GM19239 (cell line): Measurements from ENCODE around the gene EYA3.
A peak's percentile ranks its signal among the peaks of the same experiment; 100 is the strongest.

ENCODE experiments used
- DNase-seq: peaks from one replicate; pipeline ENCODE4 v3.0.0; 2011; ENCODE audit warnings: low spot score; ENCODE audit not compliant: insufficient read length
- FAIRE-seq: peaks from 2 replicates; lab custom pipeline; 2011; peaks lifted over from hg19 to GRCh38; lab: Jason Lieb, UNC

The EYA3 gene

DNA sequence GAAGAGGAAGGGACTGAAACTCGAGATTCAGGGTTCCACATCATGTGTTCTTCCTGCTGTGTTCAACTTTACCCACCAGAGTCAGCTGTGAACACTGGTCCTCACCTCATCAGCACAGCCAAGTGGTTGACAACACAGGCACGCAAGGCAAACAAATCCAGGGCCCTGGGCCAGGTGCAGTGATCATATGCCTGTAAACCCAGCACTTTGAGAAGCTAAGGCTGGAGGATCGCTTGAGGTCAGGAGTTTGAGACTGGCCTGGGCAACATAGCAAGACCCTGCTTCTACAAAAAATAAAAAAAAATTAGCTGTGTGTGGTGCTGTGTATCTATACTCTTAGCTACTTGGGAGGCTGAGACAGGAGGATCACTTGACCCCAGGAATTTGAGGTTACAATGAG is 137.0 kb downstream of the EYA3 start:
- DNase-seq (no peak), FAIRE-seq (no peak)

DNA sequence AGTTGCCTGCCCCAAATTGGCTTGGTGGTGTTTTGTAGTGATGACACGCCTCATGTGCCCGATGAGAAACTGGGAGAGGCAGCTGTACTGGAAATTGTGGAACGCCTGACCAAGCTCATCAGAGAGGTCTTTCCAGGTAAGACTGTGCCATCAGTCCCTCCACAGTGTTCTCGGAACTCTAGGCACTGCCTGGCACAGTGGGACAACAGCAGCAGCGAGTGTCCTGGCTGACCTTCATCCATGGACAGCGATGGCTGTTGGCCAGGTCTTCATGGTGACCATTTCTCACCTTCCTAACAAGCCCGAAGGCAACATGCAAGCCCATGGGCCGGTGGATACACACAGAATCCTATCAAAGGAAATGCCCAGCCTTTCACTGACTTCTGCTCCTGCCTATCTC is 139.4 kb downstream of the EYA3 start:
- DNase-seq (no peak), FAIRE-seq (no peak)

DNA sequence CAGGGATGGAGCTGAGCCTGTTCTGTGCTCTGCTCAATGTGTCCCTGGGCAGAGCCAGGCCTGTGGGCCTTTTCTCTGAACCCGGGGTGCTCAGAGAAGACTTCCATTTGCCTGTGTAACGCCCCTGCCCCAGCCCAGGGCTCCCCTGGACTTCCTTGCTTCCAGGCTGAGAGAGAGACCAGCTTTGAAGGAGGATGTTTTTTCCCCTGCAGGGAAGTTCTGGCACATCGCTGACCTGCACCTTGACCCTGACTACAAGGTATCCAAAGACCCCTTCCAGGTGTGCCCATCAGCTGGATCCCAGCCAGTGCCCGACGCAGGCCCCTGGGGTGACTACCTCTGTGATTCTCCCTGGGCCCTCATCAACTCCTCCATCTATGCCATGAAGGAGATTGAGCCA is 143.4 kb downstream of the EYA3 start:
- no peak for FAIRE-seq

DNA sequence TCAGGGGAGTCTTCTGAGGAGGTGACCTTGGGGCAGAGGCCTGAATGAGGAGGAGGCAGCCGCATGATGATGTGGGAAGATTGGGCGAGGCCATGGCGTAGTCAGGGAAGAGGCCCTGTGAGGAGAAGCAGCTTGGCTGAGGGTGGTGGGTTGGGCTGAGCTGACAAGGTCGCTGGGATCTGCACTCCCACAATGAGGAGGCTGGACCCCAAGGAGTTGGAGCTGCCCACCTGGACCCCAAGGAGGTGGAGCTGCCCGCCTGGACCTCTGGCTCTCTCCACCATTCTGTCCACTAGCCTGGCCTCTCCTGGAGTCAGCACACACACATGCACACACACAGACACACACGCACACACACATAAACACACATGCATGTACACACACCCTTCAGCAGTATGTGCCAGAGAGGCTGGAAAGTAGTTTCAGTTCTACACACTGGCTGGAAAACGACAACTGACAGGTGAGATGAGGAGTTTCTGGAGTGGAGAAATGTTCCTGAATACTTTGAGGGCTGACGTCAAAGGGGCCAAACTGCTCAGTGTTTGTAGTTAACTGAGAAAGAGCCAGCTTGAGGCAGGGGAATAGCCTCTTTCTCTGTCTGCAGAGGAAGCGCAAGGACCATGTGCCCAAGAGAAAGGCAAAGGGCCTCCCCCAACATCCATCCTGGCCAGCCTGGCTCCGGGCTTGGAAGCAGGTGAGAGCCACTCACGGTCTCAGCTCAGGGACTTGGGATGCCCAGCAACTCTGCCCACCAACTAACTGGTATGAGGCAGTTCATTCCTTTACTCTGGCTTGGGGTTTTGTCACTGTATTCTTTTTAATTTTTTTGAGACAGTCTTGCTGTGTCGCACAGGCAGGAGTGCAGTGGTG is 146.5 kb downstream of the EYA3 start:
- no peak for FAIRE-seq

More for the DNA sequence above, 143.4 kb downstream of the EYA3 start:
- DNase-seq: no peak

DNA sequence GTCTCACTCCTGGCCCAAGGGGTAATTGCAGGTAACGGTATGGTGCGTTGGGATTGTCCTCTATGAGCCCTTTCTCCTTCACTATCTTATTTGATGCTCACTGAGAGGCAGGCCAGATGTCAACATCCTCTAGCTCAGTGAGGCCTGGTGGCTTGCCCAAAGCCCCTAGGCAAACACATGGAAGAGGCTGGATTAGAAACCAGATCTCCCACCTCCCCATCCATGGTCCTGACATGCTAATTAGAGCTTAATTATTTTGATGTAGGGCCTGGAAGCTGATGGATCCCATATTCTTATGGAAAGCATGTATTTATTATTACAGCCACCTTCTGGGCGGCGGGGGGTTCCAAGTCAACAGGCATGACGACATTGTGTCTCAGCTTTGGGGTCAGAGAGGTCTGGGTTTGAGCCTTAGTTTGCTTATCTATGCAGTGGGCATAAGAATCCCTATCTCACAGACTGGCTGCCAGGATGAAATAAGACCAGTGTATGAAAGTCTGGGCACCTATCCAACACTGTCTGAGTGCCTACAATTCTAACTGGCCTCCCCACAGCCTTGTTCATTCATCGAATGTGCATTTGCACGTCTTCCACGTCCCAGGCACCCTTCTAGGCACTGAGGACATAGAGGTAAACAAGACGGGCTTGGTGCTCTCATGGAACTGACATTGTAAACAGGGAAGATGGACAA is 147.4 kb downstream of the EYA3 start:
- FAIRE-seq (no peak), DNase-seq (no peak)

More for the DNA sequence above, 146.5 kb downstream of the EYA3 start:
- DNase-seq: no peak

DNA sequence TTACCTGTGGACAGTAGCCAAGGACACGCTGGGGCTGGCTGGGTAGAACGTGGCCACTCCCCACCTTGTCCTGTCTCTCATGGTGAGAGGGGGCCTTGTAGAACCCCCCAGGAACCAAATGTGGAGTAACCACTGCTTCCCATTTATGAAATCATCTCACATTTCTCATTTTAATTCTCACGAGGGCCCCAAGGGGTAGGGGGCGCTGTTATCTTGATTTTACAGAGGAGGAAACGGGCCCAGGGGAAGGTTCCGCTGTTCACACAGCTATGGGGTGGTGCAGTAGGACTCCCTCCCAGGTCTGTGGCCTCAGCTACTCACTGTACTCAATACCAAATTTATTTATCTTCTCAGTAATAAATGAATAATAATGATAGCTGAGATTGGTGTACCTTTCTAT is 148.1 kb downstream of the EYA3 start:
- DNase-seq: peak; percentile 30
- FAIRE-seq: peak; percentile 51

DNA sequence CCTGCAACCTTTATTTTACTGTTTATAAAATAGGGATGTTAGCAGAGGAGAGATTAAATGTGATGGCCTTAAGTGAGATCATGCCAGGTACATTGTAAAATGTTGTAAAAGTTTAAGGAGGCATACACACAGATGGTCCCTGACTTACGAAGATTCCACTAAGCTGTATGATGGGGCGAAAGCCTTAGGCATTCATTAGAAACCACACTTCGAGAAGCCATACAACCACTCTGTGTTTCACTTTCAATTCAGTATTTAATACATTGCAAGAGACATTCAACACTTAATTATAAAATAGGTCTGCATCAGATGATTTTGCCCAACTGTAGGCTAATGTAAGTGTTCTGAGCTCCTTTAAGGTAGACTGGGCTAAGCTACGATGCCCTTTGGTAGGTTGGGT is 149.9 kb downstream of the EYA3 start:
- FAIRE-seq (no peak), DNase-seq (no peak)

DNA sequence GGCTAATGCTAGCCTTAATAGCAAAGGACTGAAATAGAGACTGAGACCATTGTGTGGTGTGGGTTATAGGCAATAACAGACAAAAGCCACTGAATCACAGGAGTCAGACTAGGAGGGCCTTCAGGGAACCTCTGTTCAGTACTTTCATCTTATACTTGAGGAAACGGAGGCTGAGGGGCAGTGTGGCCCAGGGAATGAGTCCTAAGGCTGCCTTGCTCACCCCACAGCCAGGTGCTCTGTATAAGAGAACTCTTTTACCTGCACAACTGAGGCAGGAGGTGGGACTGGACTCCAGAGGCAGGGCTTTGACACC is 150.9 kb downstream of the EYA3 start:
- FAIRE-seq (no peak), DNase-seq (no peak)

DNA sequence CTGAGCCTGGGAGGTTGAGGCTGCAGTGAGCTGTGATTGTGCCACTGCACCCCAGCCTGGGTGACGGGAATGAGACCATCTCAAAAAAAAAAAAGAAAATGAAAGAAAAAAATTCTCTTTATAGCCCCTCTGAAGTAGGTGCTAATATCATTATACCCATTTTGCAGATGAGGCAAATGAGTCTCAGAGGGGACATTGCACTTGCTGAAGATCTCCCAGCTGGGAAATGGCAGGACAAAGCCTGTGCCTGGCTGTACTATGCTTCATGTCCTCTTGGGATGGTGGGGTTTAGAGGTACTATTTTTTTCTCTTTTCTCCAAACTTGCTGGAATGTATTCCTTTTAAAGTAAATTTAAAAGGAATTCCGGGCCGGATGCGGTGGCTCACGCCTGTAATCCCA is 152.0 kb downstream of the EYA3 start:
- DNase-seq: no peak
- no peak for FAIRE-seq

DNA sequence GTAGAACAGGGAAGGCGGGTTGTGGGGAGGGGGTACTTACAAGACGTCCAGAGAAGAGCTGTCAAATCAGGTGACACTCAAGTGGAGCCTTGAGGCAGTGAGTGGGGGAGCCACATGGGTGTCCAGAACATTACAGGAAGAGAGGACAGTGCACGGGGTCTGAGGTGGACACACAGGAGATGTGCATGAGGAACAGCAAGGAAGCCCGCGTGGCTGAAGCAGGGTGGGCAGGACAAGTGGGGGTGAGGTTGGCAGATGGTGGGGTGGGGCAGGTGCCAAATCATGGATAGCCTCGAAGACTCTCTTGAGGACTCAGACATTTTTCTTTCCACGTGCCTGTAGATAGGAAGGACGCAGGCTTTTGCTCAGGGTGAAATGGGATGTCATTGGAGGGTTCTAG is 152.7 kb downstream of the EYA3 start:
- FAIRE-seq: no peak
- DNase-seq: no peak

DNA sequence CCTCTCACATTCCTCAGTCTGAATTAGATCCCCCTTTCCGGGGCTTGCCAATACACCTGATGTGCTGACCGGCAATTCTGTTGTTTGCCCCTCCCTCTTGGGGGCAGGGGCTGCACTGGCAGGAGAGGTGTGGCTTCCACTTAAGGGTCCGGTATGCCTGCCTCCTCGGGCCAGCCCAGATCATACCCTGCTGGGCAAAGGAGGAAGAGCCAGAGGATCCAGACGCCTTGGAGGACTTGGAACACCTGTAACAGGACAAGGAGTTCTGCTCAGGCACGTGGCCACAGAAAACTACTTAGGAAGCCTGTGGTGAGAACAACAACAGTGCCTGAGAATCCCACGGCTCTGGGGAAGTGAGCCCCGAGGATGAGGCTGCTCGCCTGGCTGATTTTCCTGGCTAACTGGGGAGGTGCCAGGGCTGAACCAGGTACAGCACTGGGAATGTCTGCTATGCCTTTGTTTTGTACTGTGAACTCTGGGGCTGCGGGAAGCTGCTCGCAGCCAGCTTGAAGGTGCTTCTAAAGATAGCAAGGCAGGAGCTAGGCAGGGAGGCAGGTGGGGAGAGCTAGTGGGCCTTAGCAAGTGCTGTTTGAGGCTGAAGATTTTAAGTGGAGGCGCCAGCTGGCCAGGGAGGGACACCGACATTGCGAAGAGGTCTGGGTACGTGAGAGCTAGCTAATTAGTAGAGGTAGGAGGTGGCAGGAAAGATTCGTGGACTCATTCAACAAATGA is 153.4 kb downstream of the EYA3 start, which contains the start of gene SMPDL3B:
SMPDL3B (plus strand) TSS at position 183 of the 732 bp plus-strand sequence; CDS start at position 367, 184 bp downstream.
- FAIRE-seq: peak; percentile 85
- no peak for DNase-seq

DNA sequence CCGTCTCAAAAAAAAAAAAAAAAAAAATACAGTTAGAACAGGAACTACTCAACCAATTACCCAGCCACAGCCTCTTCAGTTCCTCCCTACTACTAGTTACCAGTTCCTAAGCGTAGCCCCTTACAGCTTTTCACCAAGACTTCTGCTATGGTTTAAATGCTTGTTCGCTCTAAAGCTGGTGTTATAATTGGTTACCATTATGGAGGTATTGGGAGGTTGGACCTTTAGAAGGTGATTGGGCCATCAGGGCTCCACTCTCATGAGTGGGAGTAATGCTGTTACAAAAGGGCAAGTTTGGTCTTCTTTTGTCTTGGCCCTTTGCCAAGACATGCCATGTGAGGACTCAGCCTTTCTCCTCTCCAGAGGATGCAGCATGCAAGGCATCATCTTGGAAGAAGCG is 156.7 kb downstream of the EYA3 start:
- FAIRE-seq: no peak
- no peak for DNase-seq

DNA sequence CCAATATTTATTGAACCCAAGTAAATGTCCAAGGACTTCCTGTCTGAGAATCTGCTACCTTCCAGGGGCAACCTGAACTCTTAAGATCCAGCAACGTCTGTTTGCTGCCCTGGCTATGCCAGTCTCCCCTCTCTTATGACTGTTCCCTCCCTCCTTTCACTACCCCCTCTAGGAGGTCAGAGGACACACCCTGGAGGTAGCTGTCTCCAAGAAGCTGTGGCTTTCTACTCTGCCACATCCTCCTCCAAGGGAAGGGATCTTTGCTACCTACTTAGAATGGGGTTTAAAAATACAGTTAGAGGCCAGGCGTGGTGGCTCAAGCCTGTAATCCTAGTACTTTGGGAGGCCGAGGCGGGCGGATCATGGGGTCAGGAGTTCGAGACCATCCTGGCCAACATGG is 157.2 kb downstream of the EYA3 start:
- no peak for DNase-seq
- FAIRE-seq: no peak

DNA sequence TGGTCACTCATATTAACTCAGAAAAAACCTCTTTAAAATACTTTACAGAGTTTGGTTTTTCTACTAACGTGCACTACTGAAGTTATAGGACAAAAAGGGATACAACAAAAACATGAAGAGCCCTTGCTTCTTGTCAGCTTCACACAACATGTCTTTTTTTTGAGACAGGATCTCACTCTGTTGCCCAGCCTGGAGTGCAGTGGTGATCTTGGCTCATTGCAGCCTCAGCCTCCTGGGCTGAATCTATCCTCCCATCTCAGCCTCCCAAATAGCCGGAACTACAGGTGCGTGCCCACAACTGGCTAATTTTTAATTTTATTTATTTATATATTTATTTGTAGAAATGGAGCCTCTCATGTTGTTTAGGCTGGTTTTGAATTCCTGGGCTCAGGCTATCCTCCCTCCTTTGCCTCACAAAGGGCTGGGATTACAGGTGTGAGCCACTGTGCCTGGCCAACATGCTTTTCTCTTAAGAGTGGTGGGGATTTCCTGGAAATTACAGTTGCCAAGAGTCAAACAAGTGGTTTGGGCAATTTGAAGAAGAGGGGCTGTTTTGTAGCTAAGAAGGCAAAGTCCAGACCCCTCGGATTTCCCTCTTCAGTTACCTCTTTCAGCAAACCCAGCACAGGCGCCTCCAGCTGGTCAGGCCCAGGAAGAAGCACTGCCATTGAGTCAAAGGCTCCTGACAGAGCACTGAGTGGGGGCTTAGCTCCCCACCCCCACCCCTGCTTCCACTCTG is 160.0 kb downstream of the EYA3 start:
- FAIRE-seq (no peak), DNase-seq (no peak)

DNA sequence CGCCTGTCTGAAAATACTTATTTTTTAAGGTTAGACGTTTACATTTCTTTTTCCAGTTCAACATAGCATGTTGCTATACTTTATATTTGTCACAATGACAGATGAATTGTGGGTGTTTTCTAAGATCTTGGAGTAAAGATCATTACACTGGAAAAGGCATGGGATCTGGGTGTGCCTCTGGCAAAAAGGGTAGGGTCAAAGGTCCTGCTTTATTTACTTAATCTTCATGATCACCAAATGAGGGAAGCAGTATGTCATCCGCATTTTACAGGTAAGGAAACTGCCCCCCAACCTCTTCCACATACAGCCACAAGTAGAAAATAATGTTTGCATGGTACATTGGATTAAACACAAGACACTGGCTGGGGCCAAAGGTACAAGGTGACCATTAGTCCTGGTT is 166.1 kb downstream of the EYA3 start:
- no peak for DNase-seq
- FAIRE-seq: no peak
